ENCODE measurements around the gene CHPF.

The CHPF gene

DNA sequence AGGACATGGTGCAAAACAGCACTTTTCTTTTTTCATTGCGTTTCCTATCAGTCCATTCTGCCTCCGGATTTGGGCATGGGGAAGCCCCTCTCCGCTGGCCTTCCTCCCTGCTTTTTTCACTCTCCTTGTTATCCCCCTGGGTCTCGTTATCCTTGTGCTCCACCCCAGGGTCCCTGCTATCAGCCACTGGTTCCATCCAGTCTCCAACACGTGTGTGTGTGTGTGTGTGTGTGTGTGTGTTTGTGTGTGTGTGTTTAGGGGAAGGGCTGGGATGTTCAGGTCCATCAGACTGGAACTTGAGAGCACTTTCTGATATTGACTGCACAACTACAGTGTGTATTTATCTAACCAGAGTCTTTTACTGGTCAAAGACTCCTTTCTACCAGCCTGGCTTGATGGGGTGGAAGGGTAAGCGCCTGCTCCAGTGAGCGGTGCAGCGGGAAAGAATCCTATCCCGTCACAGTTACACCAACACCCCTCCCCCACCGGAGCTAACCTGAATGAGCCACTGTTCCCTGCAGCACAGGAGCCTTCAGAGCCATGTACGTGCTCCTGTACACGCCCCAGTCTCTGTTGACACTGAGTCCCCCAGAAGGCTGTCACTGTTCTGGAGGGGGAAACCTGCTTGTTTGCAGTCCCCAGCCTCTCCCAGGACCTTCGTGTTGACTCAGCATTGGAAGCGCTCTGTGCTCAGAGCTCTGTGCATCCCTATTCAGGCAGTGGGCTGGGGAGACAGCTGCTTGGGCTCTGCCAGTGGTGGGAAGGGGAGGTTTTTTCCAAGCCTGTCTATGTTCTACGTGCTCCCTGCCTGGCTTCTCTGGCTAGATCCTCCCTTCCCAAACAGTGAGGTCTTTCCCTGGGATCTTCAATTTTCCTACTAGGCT lies 33.1 kb upstream of the CHPF start:
- TF ChIP-seq, protein P1, sequence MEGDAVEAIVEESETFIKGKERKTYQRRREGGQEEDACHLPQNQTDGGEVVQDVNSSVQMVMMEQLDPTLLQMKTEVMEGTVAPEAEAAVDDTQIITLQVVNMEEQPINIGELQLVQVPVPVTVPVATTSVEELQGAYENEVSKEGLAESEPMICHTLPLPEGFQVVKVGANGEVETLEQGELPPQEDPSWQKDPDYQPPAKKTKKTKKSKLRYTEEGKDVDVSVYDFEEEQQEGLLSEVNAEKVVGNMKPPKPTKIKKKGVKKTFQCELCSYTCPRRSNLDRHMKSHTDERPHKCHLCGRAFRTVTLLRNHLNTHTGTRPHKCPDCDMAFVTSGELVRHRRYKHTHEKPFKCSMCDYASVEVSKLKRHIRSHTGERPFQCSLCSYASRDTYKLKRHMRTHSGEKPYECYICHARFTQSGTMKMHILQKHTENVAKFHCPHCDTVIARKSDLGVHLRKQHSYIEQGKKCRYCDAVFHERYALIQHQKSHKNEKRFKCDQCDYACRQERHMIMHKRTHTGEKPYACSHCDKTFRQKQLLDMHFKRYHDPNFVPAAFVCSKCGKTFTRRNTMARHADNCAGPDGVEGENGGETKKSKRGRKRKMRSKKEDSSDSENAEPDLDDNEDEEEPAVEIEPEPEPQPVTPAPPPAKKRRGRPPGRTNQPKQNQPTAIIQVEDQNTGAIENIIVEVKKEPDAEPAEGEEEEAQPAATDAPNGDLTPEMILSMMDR (IDR thresholded peaks at IDR 0.05; ENCODE audit: low read depth, low read length): no peak
- DNase-seq (ENCODE audit: extremely low read depth, low read depth): no peak

DNA sequence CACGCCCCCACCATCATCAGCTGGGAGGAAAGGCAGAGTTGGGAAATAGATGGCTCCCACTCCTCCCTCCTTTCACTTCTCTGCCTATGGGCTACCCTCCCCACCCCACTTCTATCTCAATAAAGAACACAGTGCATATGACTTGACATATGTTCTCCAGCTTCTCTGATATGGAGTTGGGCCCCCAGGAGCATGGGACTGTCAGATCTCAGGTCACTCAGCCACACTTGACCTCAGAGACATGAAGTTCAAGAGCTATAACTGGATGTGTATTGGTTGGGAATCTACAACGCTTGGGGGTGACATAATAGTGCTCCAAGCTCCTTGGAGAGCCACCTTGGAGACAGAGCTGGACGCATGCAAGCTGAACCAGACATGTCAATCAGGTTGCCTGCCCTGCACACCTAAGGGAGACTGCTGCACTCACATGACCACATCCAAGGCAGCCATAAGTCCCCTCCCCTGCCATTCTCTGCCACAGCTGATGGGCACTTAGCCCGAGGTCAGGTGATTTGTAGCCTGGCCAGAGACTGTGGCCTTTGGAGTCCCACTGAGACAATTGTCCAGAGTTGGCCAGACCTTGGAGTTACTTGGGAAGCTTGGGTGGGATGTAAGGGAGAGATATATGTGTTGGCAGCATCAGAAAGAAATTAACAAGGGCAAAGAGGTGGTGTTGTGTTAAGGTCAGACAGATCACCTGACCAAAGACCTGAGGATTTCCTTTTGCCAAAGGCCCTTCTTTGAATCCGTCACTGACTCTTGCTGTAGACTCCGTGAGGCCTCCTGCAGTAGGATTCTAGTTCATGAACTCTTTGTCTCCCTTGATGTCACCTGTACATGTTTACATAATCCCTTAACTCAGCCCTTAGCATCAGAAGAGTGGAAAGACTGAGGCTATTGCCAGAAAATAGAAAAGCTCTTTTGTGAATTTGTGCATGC lies 32.2 kb upstream of the CHPF start:
- TF ChIP-seq, protein P1 (IDR thresholded peaks at IDR 0.05; ENCODE audit: low read depth, low read length): no peak
- DNase-seq (ENCODE audit: extremely low read depth, low read depth): no peak

DNA sequence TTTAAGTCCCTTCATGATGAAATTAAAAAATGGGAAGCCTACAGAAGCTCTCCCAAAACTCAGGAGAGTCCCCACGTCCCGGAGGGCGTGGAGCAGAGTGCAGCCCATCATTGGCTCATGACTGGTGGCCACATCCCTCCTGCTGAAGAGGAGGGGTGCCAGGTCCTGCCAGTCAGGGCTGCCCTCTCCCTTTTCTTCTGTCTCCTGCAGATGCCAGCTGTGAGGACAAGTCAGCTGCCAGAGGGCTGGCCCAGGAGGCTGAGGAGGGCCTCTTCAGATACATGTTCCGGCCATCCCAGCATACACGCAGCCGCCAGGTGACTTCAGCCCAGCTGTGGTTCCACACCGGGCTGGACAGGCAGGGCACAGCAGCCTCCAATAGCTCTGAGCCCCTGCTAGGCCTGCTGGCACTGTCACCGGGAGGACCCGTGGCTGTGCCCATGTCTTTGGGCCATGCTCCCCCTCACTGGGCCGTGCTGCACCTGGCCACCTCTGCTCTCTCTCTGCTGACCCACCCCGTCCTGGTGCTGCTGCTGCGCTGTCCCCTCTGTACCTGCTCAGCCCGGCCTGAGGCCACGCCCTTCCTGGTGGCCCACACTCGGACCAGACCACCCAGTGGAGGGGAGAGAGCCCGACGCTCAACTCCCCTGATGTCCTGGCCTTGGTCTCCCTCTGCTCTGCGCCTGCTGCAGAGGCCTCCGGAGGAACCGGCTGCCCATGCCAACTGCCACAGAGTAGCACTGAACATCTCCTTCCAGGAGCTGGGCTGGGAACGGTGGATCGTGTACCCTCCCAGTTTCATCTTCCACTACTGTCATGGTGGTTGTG lies 31.1 kb upstream of the CHPF start:
- DNase-seq (ENCODE audit: extremely low read depth, low read depth): no peak
- TF ChIP-seq, protein P1 (IDR thresholded peaks at IDR 0.05; ENCODE audit: low read depth, low read length): no peak

DNA sequence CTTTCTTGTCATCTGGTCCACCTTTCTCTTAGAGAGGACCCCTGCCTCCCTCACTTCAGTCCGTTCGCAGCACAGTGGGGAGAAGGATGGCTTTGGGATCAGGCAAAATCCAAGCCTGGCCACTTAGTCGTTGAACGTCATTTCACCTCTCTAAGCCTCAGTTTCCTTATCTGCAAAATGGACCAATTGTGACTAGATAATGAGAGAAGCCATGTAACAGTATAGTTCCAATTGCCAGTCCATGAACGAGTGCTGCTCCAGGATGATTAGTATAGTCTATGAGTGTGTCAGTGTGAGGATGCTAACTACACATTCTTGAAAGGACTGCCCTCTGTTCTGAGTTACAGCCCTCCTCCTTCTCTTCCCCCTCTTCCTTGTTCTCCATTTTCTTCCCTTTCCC lies 29.6 kb upstream of the CHPF start:
- DNase-seq (ENCODE audit: extremely low read depth, low read depth): no peak
- TF ChIP-seq, protein P1 (IDR thresholded peaks at IDR 0.05; ENCODE audit: low read depth, low read length): no peak

DNA sequence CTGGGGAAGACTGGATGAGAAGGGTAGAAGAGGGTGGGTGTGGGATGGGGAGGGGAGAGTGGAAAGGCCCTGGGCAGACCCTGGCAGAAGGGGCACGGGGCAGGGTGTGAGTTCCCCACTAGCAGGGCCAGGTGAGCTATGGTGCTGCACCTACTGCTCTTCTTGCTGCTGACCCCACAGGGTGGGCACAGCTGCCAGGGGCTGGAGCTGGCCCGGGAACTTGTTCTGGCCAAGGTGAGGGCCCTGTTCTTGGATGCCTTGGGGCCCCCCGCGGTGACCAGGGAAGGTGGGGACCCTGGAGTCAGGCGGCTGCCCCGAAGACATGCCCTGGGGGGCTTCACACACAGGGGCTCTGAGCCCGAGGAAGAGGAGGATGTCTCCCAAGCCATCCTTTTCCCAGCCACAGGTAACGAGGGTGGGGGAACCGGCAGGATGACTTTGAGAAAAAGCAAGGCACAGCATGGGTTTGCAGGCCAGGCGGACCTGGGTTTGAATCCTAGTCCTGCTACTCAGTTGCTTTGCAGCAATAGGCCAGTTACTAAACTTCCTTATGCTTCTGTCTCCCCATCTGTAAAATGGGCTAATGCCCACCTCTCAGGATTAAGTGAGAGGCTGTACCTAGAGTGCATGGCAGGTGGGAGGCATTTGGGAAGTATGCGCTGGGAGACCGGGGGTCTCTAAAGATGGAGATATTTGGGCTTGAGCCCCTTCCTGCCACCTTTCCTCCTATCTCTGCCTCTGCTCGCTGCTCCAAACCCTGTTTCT lies 28.8 kb upstream of the CHPF start, which contains the start of gene INHA:
INHA (plus strand) TSS at position 74 of the 765 bp plus-strand sequence; CDS start at position 139, 65 bp downstream.
- DNase-seq (ENCODE audit: extremely low read depth, low read depth): no peak
- TF ChIP-seq, protein P1 (IDR thresholded peaks at IDR 0.05; ENCODE audit: low read depth, low read length): no peak
